ENCODE results near the gene HEATR1.

DNA sequence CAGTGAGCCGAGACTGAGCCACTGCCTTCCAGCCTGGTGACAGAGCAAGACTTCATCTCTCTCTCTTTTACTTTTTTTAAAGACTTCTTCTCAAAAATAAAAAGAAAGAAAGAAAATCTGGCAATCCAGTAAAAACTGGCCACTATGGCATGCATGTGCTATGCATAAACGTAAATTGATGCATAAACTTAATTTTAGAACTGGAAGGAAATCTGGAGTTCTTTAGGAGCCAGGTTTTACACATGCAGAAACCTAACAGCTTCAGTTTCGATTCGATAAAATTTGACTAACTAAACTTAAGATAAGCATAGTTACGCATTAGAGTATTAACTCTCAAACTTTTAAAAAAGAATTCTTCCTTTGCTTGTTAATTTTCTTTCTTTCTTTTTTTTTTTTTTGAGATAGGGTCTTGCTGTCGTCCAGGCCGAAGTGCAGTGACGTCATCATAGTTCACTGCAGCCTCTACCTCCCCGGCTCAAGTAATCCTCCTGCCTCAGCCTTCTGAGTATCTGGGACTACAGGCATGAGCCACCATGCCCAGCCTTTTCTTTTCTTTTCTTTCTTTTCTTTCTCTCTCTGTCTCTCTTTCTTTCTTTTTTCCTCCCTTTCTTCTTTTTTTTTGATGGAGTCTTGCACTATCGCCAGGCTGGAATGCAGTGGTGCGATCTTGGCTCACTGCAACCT lies 92.4 kb downstream of the HEATR1 start:
- TF ChIP-seq, protein P1, sequence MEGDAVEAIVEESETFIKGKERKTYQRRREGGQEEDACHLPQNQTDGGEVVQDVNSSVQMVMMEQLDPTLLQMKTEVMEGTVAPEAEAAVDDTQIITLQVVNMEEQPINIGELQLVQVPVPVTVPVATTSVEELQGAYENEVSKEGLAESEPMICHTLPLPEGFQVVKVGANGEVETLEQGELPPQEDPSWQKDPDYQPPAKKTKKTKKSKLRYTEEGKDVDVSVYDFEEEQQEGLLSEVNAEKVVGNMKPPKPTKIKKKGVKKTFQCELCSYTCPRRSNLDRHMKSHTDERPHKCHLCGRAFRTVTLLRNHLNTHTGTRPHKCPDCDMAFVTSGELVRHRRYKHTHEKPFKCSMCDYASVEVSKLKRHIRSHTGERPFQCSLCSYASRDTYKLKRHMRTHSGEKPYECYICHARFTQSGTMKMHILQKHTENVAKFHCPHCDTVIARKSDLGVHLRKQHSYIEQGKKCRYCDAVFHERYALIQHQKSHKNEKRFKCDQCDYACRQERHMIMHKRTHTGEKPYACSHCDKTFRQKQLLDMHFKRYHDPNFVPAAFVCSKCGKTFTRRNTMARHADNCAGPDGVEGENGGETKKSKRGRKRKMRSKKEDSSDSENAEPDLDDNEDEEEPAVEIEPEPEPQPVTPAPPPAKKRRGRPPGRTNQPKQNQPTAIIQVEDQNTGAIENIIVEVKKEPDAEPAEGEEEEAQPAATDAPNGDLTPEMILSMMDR (conservative IDR thresholded peaks at IDR 0.05; ENCODE audit: low read length): no peak
- no peak for TF ChIP-seq EZH2phosphoT487 (IDR thresholded peaks at IDR 0.05; ENCODE audit: borderline replicate concordance, low read depth, low read length)
